WTC11 (cell line): ENCODE results near the gene SNX25. TPM values are rescaled to one million over a fixed set of nuclear protein-coding genes. Genes with fewer than 3 reads are reported as not detected.

Experiments
- ATAC-seq: fragments of 200-7000 bp; cut with Tn5 transposase; 2 replicates; pipeline ENCODE4 v1.10.0; 2021; ENCODE audit warnings: mild to moderate bottlenecking, moderate library complexity
- CTCF ChIA-PET: fragments of 300-600 bp; sonication (Branson Sonifier 250); formaldehyde crosslinking; loops from one replicate; lab custom pipeline; 2021; ENCODE audit warnings: antibody characterized with exemption; lab: Charles Lee
- POLR2A ChIA-PET: fragments of 350-600 bp; sonication (Branson Sonifier 250); formaldehyde crosslinking; loops from one replicate; lab custom pipeline; 2021; ENCODE audit warnings: antibody characterized with exemption; lab: Charles Lee
- DNase-seq: peaks from one replicate; pipeline ENCODE4 v3.0.0; 2021; ENCODE audit warnings: low spot score
- H3K27ac Mint-ChIP-seq: 2 replicates; pipeline ENCODE4 v1.8.0; 2021; ENCODE audit warnings: mixed read lengths
- H3K27me3 Mint-ChIP-seq: 2 replicates; pipeline ENCODE4 v1.8.0; 2021; ENCODE audit warnings: low read depth, mild to moderate bottlenecking, moderate library complexity, mixed read lengths
- H3K36me3 Mint-ChIP-seq: 2 replicates; pipeline ENCODE4 v1.8.0; 2021; ENCODE audit warnings: mixed read lengths
- H3K4me1 Mint-ChIP-seq: 2 replicates; pipeline ENCODE4 v1.8.0; 2022; ENCODE audit warnings: mixed read lengths
- H3K4me3 Mint-ChIP-seq: 2 replicates; pipeline ENCODE4 v1.8.0; 2021; ENCODE audit warnings: mild to moderate bottlenecking, moderate library complexity, mixed read lengths
- H3K9me3 Mint-ChIP-seq: 2 replicates; pipeline ENCODE4 v1.8.0; 2021; ENCODE audit warnings: mixed read lengths
- ETV6 ChIP-seq: sonication (generic); formaldehyde crosslinking; IDR thresholded peaks from 2 replicates; pipeline ENCODE4 v1.8.1; 2022; ENCODE audit warnings: mild to moderate bottlenecking, missing genetic modification reagents
- FOXK1 ChIP-seq: sonication (generic); formaldehyde crosslinking; IDR thresholded peaks from 2 replicates; pipeline ENCODE4 v1.8.0; 2022; ENCODE audit warnings: mild to moderate bottlenecking, moderate library complexity, missing genetic modification reagents
- FOXP1 ChIP-seq: sonication (generic); formaldehyde crosslinking; IDR thresholded peaks from 2 replicates; pipeline ENCODE4 v1.8.0; 2022; ENCODE audit warnings: missing genetic modification reagents, mild to moderate bottlenecking, moderate library complexity, borderline replicate concordance
- GRHL2 ChIP-seq: fragments of 250-450 bp; sonication (Bioruptor Pico); IDR thresholded peaks from 2 replicates; pipeline ENCODE4 v1.8.0; 2022; ENCODE audit warnings: mild to moderate bottlenecking, moderate library complexity; ENCODE audit not compliant: insufficient replicate concordance, severe bottlenecking
- GTF2I ChIP-seq: fragments of 250-450 bp; sonication (Bioruptor Pico); conservative IDR thresholded peaks from 2 replicates; pipeline ENCODE4 v1.4.0; 2021; ENCODE audit warnings: mild to moderate bottlenecking
- IRF2 ChIP-seq: sonication (generic); formaldehyde crosslinking; IDR thresholded peaks from 2 replicates; pipeline ENCODE4 v1.8.0; 2022; ENCODE audit warnings: low read depth, missing genetic modification reagents, borderline replicate concordance
- MYBL2 ChIP-seq: sonication (generic); formaldehyde crosslinking; IDR thresholded peaks from 2 replicates; pipeline ENCODE4 v1.8.1; 2023; ENCODE audit warnings: mild to moderate bottlenecking, moderate library complexity, missing genetic modification reagents
- NFE2L1 ChIP-seq: sonication (generic); formaldehyde crosslinking; IDR thresholded peaks from 2 replicates; pipeline ENCODE4 v1.8.1; 2023; ENCODE audit warnings: missing genetic modification reagents
- NR2C2 ChIP-seq: sonication (generic); formaldehyde crosslinking; IDR thresholded peaks from 2 replicates; pipeline ENCODE4 v1.8.0; 2022; ENCODE audit warnings: mild to moderate bottlenecking, missing genetic modification reagents
- NR3C1 ChIP-seq: sonication (generic); formaldehyde crosslinking; conservative IDR thresholded peaks from 2 replicates; pipeline ENCODE4 v1.8.1; 2023; ENCODE audit warnings: low read depth, mild to moderate bottlenecking, missing genetic modification reagents
- SMAD3 ChIP-seq: sonication (generic); formaldehyde crosslinking; IDR thresholded peaks from 2 replicates; pipeline ENCODE4 v1.8.0; 2022; ENCODE audit warnings: missing genetic modification reagents, mild to moderate bottlenecking, borderline replicate concordance
- TEAD1 ChIP-seq: sonication (generic); formaldehyde crosslinking; IDR thresholded peaks from 2 replicates; pipeline ENCODE4 v1.8.0; 2022; ENCODE audit warnings: mild to moderate bottlenecking, missing genetic modification reagents
- TP53 ChIP-seq: sonication (generic); formaldehyde crosslinking; IDR thresholded peaks from 2 replicates; pipeline ENCODE4 v1.8.1; 2023; ENCODE audit warnings: mild to moderate bottlenecking, missing genetic modification reagents
- ZNF232 ChIP-seq: sonication (generic); formaldehyde crosslinking; IDR thresholded peaks from 2 replicates; pipeline ENCODE4 v1.8.0; 2022; ENCODE audit warnings: mild to moderate bottlenecking, missing genetic modification reagents
- total RNA-seq: library from RNA; stranded (reverse); gene quantifications from 3 replicates; pipeline ENCODE4 v1.2.3, GENCODE V29; 2021
- TF ChIP-seq, protein P1 (sequence below): sonication (generic); formaldehyde crosslinking; IDR thresholded peaks from 2 replicates; pipeline ENCODE4 v1.8.1; 2023; ENCODE audit warnings: mild to moderate bottlenecking, missing genetic modification reagents
- TF ChIP-seq, protein P2 (sequence below): sonication (generic); formaldehyde crosslinking; IDR thresholded peaks from 2 replicates; pipeline ENCODE4 v1.8.0; 2022; ENCODE audit warnings: mild to moderate bottlenecking, missing genetic modification reagents
- TF ChIP-seq, protein P3 (sequence below): sonication (generic); formaldehyde crosslinking; IDR thresholded peaks from 2 replicates; pipeline ENCODE4 v1.8.0; 2022; ENCODE audit warnings: mild to moderate bottlenecking, missing genetic modification reagents
- TF ChIP-seq, protein P4 (sequence below): sonication (generic); formaldehyde crosslinking; IDR thresholded peaks from 2 replicates; pipeline ENCODE4 v1.8.1; 2023; ENCODE audit warnings: mild to moderate bottlenecking, moderate library complexity, missing genetic modification reagents
- TF ChIP-seq, protein P5 (sequence below): sonication (generic); formaldehyde crosslinking; IDR thresholded peaks from 2 replicates; pipeline ENCODE4 v1.8.1; 2022; ENCODE audit warnings: mild to moderate bottlenecking, missing genetic modification reagents, moderate library complexity, borderline replicate concordance
- TF ChIP-seq, protein P6 (sequence below): sonication (generic); formaldehyde crosslinking; conservative IDR thresholded peaks from 2 replicates; pipeline ENCODE4 v1.8.1; 2023; ENCODE audit warnings: mild to moderate bottlenecking, low read depth, missing genetic modification reagents, moderate library complexity
- TF ChIP-seq, protein P7 (sequence below): sonication (generic); formaldehyde crosslinking; IDR thresholded peaks from 2 replicates; pipeline ENCODE4 v1.8.0; 2023; ENCODE audit warnings: missing genetic modification reagents
- TF ChIP-seq, protein P8 (sequence below): fragments of 200-600 bp; IDR thresholded peaks from 2 replicates; pipeline ENCODE4 v1.8.0; 2022; ENCODE audit warnings: antibody characterized with exemption

Gene SNX25
- total RNA-seq, 1 experiment from 2014 or later = 16.9 TPM

DNA sequence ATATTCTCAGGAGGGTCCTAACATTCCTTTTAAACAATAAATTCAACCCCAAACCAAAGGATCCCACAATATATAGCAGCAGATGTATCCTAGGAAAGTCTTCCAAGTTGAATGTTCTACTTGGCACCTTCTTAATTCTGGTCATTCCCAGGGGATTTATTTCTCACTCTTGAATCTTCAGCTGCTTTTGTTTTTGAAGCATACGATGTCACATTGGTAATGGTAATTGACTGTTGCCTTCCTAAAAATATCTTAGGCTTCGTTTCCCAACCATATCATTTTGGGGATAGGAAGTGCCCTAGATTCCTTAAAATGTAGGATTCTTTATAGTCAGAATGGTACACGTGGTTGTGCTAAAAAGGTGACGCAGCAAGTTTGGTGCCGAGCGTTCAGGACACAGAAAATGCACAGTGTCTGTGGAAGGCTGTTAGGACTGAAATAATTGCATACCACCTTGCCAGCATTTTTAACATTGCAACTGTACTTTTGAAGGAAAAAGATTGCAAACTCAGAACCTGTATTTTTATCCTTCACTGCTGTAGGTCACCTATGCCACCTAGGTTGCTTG lies 8.1 kb downstream of the SNX25 start:
- TF ChIP-seq, protein P1, sequence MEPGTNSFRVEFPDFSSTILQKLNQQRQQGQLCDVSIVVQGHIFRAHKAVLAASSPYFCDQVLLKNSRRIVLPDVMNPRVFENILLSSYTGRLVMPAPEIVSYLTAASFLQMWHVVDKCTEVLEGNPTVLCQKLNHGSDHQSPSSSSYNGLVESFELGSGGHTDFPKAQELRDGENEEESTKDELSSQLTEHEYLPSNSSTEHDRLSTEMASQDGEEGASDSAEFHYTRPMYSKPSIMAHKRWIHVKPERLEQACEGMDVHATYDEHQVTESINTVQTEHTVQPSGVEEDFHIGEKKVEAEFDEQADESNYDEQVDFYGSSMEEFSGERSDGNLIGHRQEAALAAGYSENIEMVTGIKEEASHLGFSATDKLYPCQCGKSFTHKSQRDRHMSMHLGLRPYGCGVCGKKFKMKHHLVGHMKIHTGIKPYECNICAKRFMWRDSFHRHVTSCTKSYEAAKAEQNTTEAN (CRISPR knock-in tag) = no peak
- TF ChIP-seq GTF2I (CRISPR knock-in tag) = no peak
- no peak for TF ChIP-seq FOXK1 (CRISPR knock-in tag)
- TF ChIP-seq TP53 (CRISPR knock-in tag) = no peak
- TF ChIP-seq, protein P2, sequence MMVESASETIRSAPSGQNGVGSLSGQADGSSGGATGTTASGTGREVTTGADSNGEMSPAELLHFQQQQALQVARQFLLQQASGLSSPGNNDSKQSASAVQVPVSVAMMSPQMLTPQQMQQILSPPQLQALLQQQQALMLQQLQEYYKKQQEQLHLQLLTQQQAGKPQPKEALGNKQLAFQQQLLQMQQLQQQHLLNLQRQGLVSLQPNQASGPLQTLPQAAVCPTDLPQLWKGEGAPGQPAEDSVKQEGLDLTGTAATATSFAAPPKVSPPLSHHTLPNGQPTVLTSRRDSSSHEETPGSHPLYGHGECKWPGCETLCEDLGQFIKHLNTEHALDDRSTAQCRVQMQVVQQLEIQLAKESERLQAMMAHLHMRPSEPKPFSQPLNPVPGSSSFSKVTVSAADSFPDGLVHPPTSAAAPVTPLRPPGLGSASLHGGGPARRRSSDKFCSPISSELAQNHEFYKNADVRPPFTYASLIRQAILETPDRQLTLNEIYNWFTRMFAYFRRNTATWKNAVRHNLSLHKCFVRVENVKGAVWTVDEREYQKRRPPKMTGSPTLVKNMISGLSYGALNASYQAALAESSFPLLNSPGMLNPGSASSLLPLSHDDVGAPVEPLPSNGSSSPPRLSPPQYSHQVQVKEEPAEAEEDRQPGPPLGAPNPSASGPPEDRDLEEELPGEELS (CRISPR knock-in tag) = no peak
- TF ChIP-seq, protein P3, sequence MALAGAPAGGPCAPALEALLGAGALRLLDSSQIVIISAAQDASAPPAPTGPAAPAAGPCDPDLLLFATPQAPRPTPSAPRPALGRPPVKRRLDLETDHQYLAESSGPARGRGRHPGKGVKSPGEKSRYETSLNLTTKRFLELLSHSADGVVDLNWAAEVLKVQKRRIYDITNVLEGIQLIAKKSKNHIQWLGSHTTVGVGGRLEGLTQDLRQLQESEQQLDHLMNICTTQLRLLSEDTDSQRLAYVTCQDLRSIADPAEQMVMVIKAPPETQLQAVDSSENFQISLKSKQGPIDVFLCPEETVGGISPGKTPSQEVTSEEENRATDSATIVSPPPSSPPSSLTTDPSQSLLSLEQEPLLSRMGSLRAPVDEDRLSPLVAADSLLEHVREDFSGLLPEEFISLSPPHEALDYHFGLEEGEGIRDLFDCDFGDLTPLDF (CRISPR knock-in tag) = no peak
- no peak for TF ChIP-seq NFE2L1 (CRISPR knock-in tag)
- no peaks in the 10 kb centered on the region for H3K27me3 Mint-ChIP-seq
- H3K9me3 Mint-ChIP-seq = no peaks in the 10 kb centered on the region
- ChIA-PET POLR2A (no interaction called here), CTCF (interaction anchor here (1.3 kb wide), 1 partner anchor 10 kb away, joined by 3 read pairs; no protein-coding TSS in a partner anchor)
- no peak for ATAC-seq
- H3K36me3 Mint-ChIP-seq = 0 out of 2 replicates have a peak, but pooled peaks cover 3% of the 10 kb centered on the region
- no peak overlapping the region for H3K27ac Mint-ChIP-seq
- H3K4me1 Mint-ChIP-seq = peaks cover 55% of the 10 kb centered on the region
- no peak for DNase-seq
- H3K4me3 Mint-ChIP-seq = no peak overlapping the region

DNA sequence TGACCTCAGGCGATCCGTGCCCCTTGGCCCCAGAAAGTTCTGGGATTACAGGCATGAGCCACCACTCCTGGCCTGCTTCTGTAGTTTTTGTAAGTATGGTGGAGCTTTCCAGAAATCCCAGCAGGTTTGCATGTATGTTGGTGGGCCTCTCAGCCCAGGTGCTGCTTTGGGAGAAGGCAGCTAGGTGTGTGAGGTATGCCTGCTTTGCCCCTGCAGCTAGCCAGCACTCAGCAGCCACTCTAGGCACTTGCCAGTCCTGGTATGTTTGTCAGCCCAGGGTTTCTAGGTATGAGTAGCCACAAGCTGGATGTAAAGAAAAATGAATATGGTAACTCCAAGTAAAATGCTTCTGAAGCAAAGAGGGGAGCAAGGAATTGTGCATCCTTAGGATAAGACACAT lies 8.9 kb downstream of the SNX25 start:
- no peak overlapping the region for H3K4me3 Mint-ChIP-seq
- H3K4me1 Mint-ChIP-seq = peaks cover 47% of the 10 kb centered on the region
- H3K27ac Mint-ChIP-seq = no peak overlapping the region; the same call in 1 of the 2 replicates
- no peaks in the 10 kb centered on the region for H3K9me3 Mint-ChIP-seq
- ATAC-seq (no peak), DNase-seq (no peak)
- no peaks in the 10 kb centered on the region for H3K27me3 Mint-ChIP-seq
- ChIA-PET POLR2A (no interaction called here), CTCF (no interaction called here)
- H3K36me3 Mint-ChIP-seq = 0 out of 2 replicates have a peak, but pooled peaks cover 3% of the 10 kb centered on the region
- TF ChIP-seq, protein P4, sequence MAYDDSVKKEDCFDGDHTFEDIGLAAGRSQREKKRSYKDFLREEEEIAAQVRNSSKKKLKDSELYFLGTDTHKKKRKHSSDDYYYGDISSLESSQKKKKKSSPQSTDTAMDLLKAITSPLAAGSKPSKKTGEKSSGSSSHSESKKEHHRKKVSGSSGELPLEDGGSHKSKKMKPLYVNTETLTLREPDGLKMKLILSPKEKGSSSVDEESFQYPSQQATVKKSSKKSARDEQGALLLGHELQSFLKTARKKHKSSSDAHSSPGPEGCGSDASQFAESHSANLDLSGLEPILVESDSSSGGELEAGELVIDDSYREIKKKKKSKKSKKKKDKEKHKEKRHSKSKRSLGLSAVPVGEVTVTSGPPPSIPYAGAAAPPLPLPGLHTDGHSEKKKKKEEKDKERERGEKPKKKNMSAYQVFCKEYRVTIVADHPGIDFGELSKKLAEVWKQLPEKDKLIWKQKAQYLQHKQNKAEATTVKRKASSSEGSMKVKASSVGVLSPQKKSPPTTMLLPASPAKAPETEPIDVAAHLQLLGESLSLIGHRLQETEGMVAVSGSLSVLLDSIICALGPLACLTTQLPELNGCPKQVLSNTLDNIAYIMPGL (CRISPR knock-in tag) = no peak
- TF ChIP-seq NR3C1 (CRISPR knock-in tag) (no peak), ETV6 (CRISPR knock-in tag) (no peak), SMAD3 (CRISPR knock-in tag) (no peak), GRHL2 (CRISPR knock-in tag) (no peak), ZNF232 (CRISPR knock-in tag) (no peak), IRF2 (CRISPR knock-in tag) (no peak), NR2C2 (no peak), MYBL2 (CRISPR knock-in tag) (no peak), FOXP1 (CRISPR knock-in tag) (no peak), TEAD1 (CRISPR knock-in tag) (no peak)
- TF ChIP-seq, protein P5, sequence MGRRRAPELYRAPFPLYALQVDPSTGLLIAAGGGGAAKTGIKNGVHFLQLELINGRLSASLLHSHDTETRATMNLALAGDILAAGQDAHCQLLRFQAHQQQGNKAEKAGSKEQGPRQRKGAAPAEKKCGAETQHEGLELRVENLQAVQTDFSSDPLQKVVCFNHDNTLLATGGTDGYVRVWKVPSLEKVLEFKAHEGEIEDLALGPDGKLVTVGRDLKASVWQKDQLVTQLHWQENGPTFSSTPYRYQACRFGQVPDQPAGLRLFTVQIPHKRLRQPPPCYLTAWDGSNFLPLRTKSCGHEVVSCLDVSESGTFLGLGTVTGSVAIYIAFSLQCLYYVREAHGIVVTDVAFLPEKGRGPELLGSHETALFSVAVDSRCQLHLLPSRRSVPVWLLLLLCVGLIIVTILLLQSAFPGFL (CRISPR knock-in tag) = no peak
- TF ChIP-seq, protein P6, sequence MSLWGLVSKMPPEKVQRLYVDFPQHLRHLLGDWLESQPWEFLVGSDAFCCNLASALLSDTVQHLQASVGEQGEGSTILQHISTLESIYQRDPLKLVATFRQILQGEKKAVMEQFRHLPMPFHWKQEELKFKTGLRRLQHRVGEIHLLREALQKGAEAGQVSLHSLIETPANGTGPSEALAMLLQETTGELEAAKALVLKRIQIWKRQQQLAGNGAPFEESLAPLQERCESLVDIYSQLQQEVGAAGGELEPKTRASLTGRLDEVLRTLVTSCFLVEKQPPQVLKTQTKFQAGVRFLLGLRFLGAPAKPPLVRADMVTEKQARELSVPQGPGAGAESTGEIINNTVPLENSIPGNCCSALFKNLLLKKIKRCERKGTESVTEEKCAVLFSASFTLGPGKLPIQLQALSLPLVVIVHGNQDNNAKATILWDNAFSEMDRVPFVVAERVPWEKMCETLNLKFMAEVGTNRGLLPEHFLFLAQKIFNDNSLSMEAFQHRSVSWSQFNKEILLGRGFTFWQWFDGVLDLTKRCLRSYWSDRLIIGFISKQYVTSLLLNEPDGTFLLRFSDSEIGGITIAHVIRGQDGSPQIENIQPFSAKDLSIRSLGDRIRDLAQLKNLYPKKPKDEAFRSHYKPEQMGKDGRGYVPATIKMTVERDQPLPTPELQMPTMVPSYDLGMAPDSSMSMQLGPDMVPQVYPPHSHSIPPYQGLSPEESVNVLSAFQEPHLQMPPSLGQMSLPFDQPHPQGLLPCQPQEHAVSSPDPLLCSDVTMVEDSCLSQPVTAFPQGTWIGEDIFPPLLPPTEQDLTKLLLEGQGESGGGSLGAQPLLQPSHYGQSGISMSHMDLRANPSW (CRISPR knock-in tag) = no peak
- TF ChIP-seq, protein P7, sequence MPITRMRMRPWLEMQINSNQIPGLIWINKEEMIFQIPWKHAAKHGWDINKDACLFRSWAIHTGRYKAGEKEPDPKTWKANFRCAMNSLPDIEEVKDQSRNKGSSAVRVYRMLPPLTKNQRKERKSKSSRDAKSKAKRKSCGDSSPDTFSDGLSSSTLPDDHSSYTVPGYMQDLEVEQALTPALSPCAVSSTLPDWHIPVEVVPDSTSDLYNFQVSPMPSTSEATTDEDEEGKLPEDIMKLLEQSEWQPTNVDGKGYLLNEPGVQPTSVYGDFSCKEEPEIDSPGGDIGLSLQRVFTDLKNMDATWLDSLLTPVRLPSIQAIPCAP (CRISPR knock-in tag) = no peak
- TF ChIP-seq, protein P8, sequence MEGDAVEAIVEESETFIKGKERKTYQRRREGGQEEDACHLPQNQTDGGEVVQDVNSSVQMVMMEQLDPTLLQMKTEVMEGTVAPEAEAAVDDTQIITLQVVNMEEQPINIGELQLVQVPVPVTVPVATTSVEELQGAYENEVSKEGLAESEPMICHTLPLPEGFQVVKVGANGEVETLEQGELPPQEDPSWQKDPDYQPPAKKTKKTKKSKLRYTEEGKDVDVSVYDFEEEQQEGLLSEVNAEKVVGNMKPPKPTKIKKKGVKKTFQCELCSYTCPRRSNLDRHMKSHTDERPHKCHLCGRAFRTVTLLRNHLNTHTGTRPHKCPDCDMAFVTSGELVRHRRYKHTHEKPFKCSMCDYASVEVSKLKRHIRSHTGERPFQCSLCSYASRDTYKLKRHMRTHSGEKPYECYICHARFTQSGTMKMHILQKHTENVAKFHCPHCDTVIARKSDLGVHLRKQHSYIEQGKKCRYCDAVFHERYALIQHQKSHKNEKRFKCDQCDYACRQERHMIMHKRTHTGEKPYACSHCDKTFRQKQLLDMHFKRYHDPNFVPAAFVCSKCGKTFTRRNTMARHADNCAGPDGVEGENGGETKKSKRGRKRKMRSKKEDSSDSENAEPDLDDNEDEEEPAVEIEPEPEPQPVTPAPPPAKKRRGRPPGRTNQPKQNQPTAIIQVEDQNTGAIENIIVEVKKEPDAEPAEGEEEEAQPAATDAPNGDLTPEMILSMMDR = no peak
